ENCODE measurements around the gene PHC2.

- TF ChIP-seq CTCF (IDR thresholded peaks at IDR 0.05) (no peak), POLR2AphosphoS5 (IDR thresholded peaks at IDR 0.05) (no peak)
Measured at GRCh38 chr1:33296082-33296458, 134.8 kb downstream of the PHC2 start.
